Transverse colon (tissue), 4 donors: Measurements from ENCODE around the gene PUM1.

ENCODE experiments used
- EP300 ChIP-seq: sonication (generic); formaldehyde crosslinking; IDR thresholded peaks from one replicate; pipeline ENCODE4 v1.6.1; 2017; ENCODE audit warnings: antibody characterized with exemption, low read depth
- POLR2A ChIP-seq: fragments of 450-650 bp; IDR thresholded peaks from one replicate; pipeline ENCODE4 v1.6.1; 2016; ENCODE audit warnings: antibody characterized with exemption, mild to moderate bottlenecking, moderate library complexity
- POLR2AphosphoS5 ChIP-seq, 3 donors: sonication (generic); formaldehyde crosslinking; IDR thresholded peaks; one replicate each; pipeline ENCODE4 v1.6.1; 2016; ENCODE audit warnings: antibody characterized with exemption in 3 of 3
- TF ChIP-seq, protein P1 (sequence below), 5 experiments: fragments of 200-600 bp in 3 of 5; fragments of 450-650 bp in 2 of 5; sonication (generic) in 3 of 5; IDR thresholded peaks; 1 replicate in 2 of 5; 2 replicates in 3 of 5; pipeline ENCODE4 v1.5.1; 2016 to 2017; ENCODE audit warnings: antibody characterized with exemption in 5 of 5, inconsistent platforms in 3 of 5, mild to moderate bottlenecking in 2 of 5, moderate library complexity in 1 of 5

DNA sequence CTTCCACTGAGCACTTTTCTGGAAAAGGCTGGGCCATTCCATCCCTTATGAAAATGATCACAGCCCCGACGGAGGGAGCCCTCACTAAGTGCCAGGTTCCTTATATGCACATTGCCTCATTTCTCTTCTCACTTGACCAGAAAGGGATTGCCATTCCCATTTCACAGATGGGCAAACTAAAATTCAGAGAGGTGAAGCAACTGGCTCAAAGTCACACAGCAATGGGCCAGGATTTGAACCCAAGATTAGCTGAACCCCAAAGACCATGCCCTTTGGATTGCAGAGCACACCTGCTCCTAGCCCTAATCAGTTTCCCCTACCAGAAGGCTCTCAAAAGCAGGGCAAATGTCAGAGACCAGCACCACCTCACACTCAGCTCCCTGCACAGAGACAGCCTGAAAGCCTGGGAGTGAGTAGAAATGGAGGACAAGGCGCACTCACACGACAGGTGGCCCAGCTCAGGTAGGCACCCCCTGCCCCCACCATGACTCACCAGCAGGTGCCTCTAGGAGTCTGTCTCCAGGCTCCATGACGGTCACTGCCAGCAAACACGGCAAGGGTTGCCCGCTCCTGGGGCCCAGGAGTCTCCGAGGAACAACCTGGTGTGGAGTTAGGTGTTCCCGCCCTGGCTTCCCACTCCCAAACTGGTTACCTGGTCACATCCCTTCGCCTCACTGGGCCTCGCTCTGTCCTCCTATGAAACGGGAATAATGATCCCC is 178.6 kb downstream of the PUM1 start:
- TF ChIP-seq, protein P1, sequence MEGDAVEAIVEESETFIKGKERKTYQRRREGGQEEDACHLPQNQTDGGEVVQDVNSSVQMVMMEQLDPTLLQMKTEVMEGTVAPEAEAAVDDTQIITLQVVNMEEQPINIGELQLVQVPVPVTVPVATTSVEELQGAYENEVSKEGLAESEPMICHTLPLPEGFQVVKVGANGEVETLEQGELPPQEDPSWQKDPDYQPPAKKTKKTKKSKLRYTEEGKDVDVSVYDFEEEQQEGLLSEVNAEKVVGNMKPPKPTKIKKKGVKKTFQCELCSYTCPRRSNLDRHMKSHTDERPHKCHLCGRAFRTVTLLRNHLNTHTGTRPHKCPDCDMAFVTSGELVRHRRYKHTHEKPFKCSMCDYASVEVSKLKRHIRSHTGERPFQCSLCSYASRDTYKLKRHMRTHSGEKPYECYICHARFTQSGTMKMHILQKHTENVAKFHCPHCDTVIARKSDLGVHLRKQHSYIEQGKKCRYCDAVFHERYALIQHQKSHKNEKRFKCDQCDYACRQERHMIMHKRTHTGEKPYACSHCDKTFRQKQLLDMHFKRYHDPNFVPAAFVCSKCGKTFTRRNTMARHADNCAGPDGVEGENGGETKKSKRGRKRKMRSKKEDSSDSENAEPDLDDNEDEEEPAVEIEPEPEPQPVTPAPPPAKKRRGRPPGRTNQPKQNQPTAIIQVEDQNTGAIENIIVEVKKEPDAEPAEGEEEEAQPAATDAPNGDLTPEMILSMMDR (IDR thresholded peaks at IDR 0.05) = no peak
- TF ChIP-seq EP300 (no peak), POLR2AphosphoS5 (IDR thresholded peaks at IDR 0.05) (no peak), POLR2A (no peak)
